22Rv1 (cell line): Measurements from ENCODE around the gene BLCAP.

ENCODE experiments used
- H3K27ac ChIP-seq: fragments of 450-650 bp; 2 replicates; pipeline ENCODE4 v1.5.1; 2017
- CTCF ChIP-seq: fragments of 450-650 bp; IDR thresholded peaks from 2 replicates; pipeline ENCODE4 v1.5.1; 2017; ENCODE audit warnings: mild to moderate bottlenecking
- ZFX ChIP-seq: fragments of 450-650 bp; IDR thresholded peaks from 2 replicates; pipeline ENCODE4 v1.6.1; 2017; ENCODE audit warnings: antibody characterized with exemption, borderline replicate concordance

BLCAP gene

GRCh38 chr20:37528446-37529213 is 954 bp upstream of the BLCAP start:
- TF ChIP-seq CTCF (no peak), ZFX (no peak)
- peak overlapping the region; percentile 75 for H3K27ac ChIP-seq

GRCh38 chr20:37526839-37527637 is 638 bp downstream of the BLCAP start:
- TF ChIP-seq CTCF, result no peak
- no peak for TF ChIP-seq ZFX
- H3K27ac ChIP-seq, result peak overlapping the region; percentile 75

- H3K27ac ChIP-seq, result peak overlapping the region; percentile 75
- TF ChIP-seq CTCF (no peak), ZFX (no peak)
Observed at GRCh38 chr20:37526238-37526838, 1.3 kb downstream of the BLCAP start.

GRCh38 chr20:37525810-37526209 is 1.9 kb downstream of the BLCAP start:
- TF ChIP-seq ZFX, result no peak
- no peak for TF ChIP-seq CTCF
- no peak overlapping the region for H3K27ac ChIP-seq

- TF ChIP-seq ZFX, result no peak
- no peak for TF ChIP-seq CTCF
Observed at GRCh38 chr20:37524859-37525708, 2.6 kb downstream of the BLCAP start.

GRCh38 chr20:37523911-37524700 is 3.6 kb downstream of the BLCAP start:
- no peak overlapping the region for H3K27ac ChIP-seq
- TF ChIP-seq CTCF (no peak), ZFX (no peak)

More at GRCh38 chr20:37524859-37525708, 2.6 kb downstream of the BLCAP start:
- no peak overlapping the region for H3K27ac ChIP-seq
